Small intestine (tissue), 7 donors: ENCODE data around the gene PDZD8. TPM values are rescaled to one million over a fixed set of nuclear protein-coding genes. Genes with fewer than 3 reads are reported as not detected.
A peak's percentile ranks its signal among the peaks of the same experiment; 100 is the strongest.

Source experiments
- DNase-seq, 2 donors: peaks; one replicate each; pipeline versions ENCODE4 v3.0.0 to v3.0.0-alpha.2; 2013
- FAIRE-seq: peaks from 2 replicates; lab custom pipeline; 2012; peaks lifted over from hg19 to GRCh38; lab: Jason Lieb, UNC
- H3K27ac ChIP-seq, 3 donors: one replicate each; pipeline ENCODE4 v1.5.1; 2013; ENCODE audit warnings: low read length in 2 of 3, mild to moderate bottlenecking in 2 of 3, control low read depth in 1 of 3, inconsistent platforms in 1 of 3, low read depth in 1 of 3, moderate library complexity in 1 of 3
- H3K27me3 ChIP-seq, 3 donors: one replicate each; pipeline ENCODE4 v1.6.1; 2013; ENCODE audit warnings: low read length in 3 of 3, inconsistent platforms in 1 of 3; ENCODE audit not compliant: control insufficient read depth in 3 of 3, insufficient read depth in 3 of 3
- H3K36me3 ChIP-seq, 3 donors: one replicate each; pipeline ENCODE4 v1.6.1; 2013; ENCODE audit warnings: low read length in 3 of 3, inconsistent platforms in 1 of 3, low read depth in 1 of 3, mild to moderate bottlenecking in 1 of 3, moderate library complexity in 1 of 3; ENCODE audit not compliant: control insufficient read depth in 3 of 3, insufficient read depth in 2 of 3
- H3K4me1 ChIP-seq, 3 donors: one replicate each; pipeline ENCODE4 v1.6.1; 2013; ENCODE audit warnings: low read length in 2 of 3, inconsistent platforms in 1 of 3, low read depth in 1 of 3, mild to moderate bottlenecking in 1 of 3, moderate library complexity in 1 of 3; ENCODE audit not compliant: control insufficient read depth in 3 of 3, insufficient read depth in 2 of 3
- H3K4me3 ChIP-seq, 3 donors: one replicate each; pipeline ENCODE4 v1.5.1; 2013; ENCODE audit warnings: low read length in 3 of 3, control low read depth in 1 of 3, inconsistent platforms in 1 of 3, low read depth in 1 of 3, mild to moderate bottlenecking in 1 of 3, moderate library complexity in 1 of 3
- H3K9me3 ChIP-seq, 2 donors: one replicate each; pipeline ENCODE4 v1.6.1; 2013; ENCODE audit warnings: low read depth in 1 of 2, low read length in 1 of 2; ENCODE audit not compliant: control insufficient read depth in 2 of 2, insufficient read depth in 1 of 2
- WGBS, 3 donors: extraction: QIAGEN DNeasy Blood & Tissue Kit; methylation state at CpG; one replicate each; pipeline ENCODE4 v1.1.7; 2013; 5-methylcytosine and 5-hydroxymethylcytosine counted together
- polyA plus RNA-seq, 4 donors: library from polyadenylated mRNA; stranded (reverse) in 3 of 4; unstranded in 1 of 4; fragments of 200-250 nt in 3 of 4; fragments of 120-200 nt in 1 of 4; gene quantifications; one replicate each; pipeline versions ENCODE4 v1.2.1 to v1.2.3, GENCODE V29; 2013
- donor health status: healthy with polysubstance abuse.
- donor health status: control.
- donor health status: control.
- donor health status: Bipolar disorder and iron deficiency.
- donor health status: healthy.

PDZD8 gene
- polyA plus RNA-seq, 4 donors = 5.8 to 37.8 (median 12.9) TPM

DNA sequence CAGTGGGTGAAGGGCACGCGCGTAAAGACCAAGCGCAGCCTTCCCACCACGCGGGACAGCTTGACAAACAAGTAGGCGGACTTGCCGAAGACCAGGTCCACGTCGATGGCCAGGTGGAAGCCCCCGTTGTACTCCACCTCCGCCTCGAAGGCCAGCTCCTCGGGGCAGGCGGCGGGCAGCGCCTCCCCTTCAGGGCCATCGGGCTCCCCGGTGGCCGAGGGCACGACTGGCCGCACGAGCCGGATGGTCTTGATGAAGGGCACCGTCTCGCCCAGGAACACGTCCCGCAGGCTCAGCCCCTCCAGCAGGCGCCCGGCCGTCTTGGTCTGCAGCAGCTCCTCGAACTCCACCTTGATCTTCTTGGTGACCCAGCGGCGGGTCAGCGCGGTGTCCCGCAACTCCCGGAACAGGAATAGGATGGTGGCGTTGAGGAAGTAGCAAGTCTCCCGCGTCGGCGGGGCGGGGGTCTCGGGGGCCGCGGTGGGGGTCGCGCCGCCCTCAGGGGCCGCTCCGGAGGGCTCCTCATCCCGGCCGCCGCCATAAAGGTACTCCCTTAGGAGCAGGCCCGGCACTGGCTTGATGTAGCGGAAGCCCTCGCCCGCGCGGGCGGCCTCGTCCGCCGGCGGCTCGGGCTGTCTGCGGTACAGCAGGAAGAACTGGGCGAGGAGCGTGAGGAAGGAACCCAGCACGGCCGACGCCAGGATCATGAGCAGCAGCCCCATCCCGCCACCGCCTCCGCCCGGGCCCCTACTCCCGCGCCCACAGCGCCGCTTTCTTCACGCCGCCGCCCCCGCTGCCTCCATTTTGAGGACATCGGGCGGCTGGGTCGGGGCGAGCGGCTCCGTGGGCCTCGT lies 507 bp downstream of the PDZD8 start:
- FAIRE-seq (no peak), DNase-seq (peak in 1 of 2 donors; percentile 67)
- peak overlapping the region; percentile 93 to 98 (median 96) for H3K27ac ChIP-seq
- peak overlapping the region; percentile 88 to 95 (median 90) for H3K4me3 ChIP-seq
- 0 to 1% (median 1%) methylated on average over 51 to 92 of the region's 92 CpGs for WGBS, 3 donors
- H3K36me3 ChIP-seq = peaks cover 0 to 9% (median 0%) of the 10 kb centered on the region in 3 donors
- H3K27me3 ChIP-seq = peaks cover 0 to 6% (median 4%) of the 10 kb centered on the region in 3 donors
- peaks cover 1 to 10% (median 6%) of the 10 kb centered on the region in 3 donors for H3K4me1 ChIP-seq
- H3K9me3 ChIP-seq = no peaks in the 10 kb centered on the region

DNA sequence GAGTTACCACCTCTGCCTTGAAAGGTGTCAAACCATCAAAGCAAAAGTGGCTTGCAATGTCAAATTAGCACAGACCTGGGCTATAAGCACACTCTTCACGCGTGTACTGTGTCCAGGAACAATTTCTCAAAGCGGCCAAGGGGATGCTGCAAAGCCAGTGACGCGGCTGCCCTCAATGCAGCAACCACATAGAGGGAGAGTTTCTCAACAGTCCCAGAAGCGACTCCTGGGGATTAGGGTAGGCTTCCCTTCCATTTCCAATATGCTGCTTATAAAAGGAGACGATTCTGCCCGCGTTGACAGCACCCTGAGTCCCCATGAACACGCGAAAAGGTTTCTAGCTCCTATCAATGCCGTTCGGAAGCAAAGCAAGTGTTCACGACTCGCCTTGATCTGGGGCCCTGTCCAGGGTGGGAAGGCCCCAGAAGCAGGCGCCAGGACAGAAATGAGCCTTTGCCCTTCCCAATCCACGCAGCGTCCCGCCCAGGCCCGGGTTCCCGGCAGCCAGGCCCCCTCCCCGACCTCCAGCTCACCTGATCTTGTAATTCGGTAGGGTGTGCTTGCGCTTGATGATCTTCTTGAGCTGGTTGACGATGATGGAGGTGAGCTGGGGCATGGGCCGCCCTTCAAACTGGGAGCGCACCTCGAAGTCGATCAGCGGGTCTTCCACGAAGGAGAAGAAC lies 1.3 kb downstream of the PDZD8 start:
- Histone ChIP-seq H3K4me3 (peak overlapping the region; percentile 88 to 95 (median 90)), H3K36me3 (peaks cover 0 to 9% (median 0%) of the 10 kb centered on the region in 3 donors), H3K9me3 (no peaks in the 10 kb centered on the region), H3K27ac (peak overlapping the region; percentile 93 to 98 (median 96)), H3K27me3 (no peaks in the 10 kb centered on the region), H3K4me1 (peaks cover 1 to 12% (median 10%) of the 10 kb centered on the region in 3 donors)
- no peak for FAIRE-seq
- 0 to 1% (median 0%) methylated on average over 31 of the region's 31 CpGs for WGBS, 3 donors
- peak; percentile 57 to 77 for DNase-seq

DNA sequence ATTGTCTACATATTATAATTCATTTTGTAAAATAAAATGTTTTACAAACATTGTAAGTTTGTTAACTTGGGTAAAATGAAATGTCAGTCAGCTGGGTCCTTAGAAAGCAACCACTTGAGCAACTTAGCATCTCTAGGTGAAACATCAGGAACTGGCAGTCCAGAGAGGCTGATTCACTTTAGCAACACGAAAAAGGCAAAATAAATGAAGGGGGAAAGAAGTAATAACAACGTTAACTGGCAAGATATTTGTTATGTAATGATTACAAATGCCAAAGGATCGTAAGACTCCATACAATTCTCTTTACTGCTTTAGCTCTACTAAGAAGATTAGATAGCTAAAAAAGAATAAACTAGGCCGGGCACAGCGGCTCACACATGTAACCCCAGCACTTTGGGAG lies 5.0 kb downstream of the PDZD8 start:
- no peak for DNase-seq
- H3K4me1 ChIP-seq = peaks cover 0 to 25% (median 12%) of the 10 kb centered on the region in 3 donors
- peak overlapping the region in 1 of 3 donors; percentile 32 for H3K4me3 ChIP-seq
- H3K9me3 ChIP-seq = no peaks in the 10 kb centered on the region
- H3K36me3 ChIP-seq = peaks cover 0 to 12% (median 0%) of the 10 kb centered on the region in 3 donors
- FAIRE-seq = no peak
- no peaks in the 10 kb centered on the region for H3K27me3 ChIP-seq
- peak overlapping the region in 1 of 3 donors; percentile 8 for H3K27ac ChIP-seq
- 12 to 49% (median 22%) methylated on average over 5 of the region's 5 CpGs for WGBS, 3 donors

DNA sequence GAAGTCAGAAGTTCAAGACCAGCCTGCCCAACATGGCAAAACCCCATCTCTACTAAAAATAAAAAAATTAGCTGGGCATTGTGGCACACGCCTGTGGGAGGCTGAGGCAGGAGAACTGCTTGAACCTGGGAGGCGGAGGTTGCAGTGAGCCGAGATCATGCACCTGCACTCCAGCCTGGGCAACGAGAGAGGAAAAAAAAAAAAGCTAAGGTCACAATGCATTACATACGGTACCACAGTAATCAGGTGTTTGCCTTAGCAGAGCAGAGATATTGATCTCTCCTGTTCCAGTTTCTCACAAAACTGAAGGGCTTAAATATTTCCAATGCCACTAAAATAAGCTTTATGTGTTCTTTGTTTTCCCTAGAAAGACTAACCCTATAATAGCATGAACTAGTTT lies 7.5 kb downstream of the PDZD8 start:
- peaks cover 2 to 45% (median 18%) of the 10 kb centered on the region in 3 donors for H3K4me1 ChIP-seq
- FAIRE-seq (no peak), DNase-seq (no peak)

DNA sequence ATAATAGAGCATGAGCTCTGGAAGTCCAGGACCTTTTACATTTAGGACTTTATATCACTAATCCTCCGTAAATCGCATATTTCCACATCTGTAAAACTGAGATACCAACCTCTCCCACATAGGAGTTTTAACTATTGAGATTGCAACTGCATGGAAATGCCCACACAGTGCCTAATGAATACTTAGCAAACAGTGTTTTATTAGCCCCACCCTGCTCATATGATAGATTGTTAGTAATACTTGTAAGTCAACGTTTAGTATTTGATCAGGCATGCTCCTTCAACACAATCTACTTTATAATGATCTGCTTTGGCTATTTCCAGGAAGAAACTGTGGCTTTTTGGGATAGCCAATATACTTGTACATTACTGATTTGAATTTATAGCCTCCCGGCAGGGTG lies 8.5 kb downstream of the PDZD8 start:
- H3K27me3 ChIP-seq = no peaks in the 10 kb centered on the region
- peak; percentile 50 to 79 for DNase-seq
- no peak for FAIRE-seq
- no peaks in the 10 kb centered on the region for H3K9me3 ChIP-seq
- peaks cover 0 to 12% (median 0%) of the 10 kb centered on the region in 3 donors for H3K36me3 ChIP-seq
- 14 to 60% (median 29%) methylated on average over 4 of the region's 4 CpGs for WGBS, 3 donors
- peaks cover 2 to 45% (median 12%) of the 10 kb centered on the region in 3 donors for H3K4me1 ChIP-seq
- H3K4me3 ChIP-seq = no peak overlapping the region
- H3K27ac ChIP-seq = peak overlapping the region; percentile 79 to 90 (median 80)

More for the DNA sequence above, 7.5 kb downstream of the PDZD8 start:
- no peaks in the 10 kb centered on the region for H3K9me3 ChIP-seq
- 28 to 68% (median 34%) methylated on average over 5 of the region's 5 CpGs for WGBS, 3 donors
- H3K4me3 ChIP-seq = no peak overlapping the region
- H3K27me3 ChIP-seq = no peaks in the 10 kb centered on the region
- peaks cover 0 to 12% (median 0%) of the 10 kb centered on the region in 3 donors for H3K36me3 ChIP-seq
- H3K27ac ChIP-seq = peak overlapping the region in 2 of 3 donors; percentile 43 to 79

DNA sequence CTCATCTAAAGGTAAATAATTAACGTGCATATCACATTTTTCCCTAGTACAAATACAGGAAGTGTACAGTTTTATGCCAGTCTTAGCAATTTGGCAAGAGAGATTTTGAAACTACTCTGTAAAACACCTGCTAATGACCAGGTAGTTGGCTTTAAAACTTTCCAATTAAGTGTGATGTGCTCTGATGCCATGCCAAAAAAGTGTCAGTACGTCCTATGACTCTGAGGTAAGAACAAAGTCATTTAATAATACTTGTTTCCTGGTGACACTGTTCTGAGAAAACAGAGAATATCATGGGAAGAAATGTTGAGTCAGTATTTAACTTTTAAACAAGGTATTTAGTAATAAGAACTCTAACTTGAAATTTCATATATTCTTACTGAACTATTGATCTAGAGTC lies 9.6 kb downstream of the PDZD8 start:
- Histone ChIP-seq H3K27ac (peak overlapping the region in 1 of 3 donors; percentile 79), H3K9me3 (no peaks in the 10 kb centered on the region), H3K27me3 (no peaks in the 10 kb centered on the region), H3K4me1 (peaks cover 2 to 51% (median 9%) of the 10 kb centered on the region in 3 donors), H3K4me3 (no peak overlapping the region), H3K36me3 (peaks cover 0 to 5% (median 0%) of the 10 kb centered on the region in 3 donors)
- FAIRE-seq = peak; percentile 88
- peak; percentile 87 to 92 for DNase-seq
- 6 to 27% (median 12%) methylated on average over 2 of the region's 2 CpGs for WGBS, 3 donors

DNA sequence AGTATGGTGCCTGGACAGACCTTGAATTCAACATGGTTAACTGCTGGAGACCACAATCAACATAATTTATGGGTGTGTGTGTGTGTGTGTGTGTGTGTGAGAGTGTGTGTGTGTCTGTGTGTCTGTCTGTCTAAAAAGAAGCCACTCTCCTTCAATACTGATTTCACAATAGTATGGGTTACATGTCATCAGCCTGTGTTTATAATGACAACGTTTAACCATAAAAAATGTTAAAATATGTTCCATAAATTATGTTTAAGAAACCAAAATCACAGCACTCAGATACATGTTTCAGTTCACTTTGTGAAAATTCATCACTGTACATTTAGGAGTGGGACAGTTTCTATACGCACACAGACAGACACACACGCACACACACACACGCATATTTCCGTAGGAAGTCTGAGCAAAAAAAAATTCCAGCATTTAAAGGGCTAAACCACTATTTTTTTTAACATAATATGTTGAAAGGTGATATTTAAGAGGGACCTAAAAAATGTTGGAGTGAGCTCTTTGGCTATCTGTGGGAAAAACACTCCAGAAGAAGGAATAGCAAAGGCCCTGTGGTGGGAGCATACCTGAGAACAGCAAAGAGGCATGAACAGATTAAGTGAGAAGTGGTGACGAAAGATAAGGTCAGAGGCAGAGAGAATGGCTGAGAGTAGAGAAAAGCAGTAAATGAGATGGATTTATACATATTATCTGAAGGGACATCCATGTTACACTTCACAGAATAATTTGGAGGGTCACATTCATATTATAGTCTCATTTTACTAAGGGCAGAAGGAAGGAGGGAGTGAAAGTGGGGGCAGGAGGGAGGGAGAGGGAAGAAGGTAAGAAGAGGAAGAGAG lies 10.9 kb downstream of the PDZD8 start:
- Histone ChIP-seq H3K4me1 (peaks cover 7 to 56% (median 7%) of the 10 kb centered on the region in 3 donors), H3K36me3 (peaks cover 0 to 3% (median 0%) of the 10 kb centered on the region in 3 donors), H3K27ac (peak overlapping the region; percentile 11 to 79 (median 54)), H3K27me3 (no peaks in the 10 kb centered on the region), H3K4me3 (peak overlapping the region in 1 of 3 donors; percentile 4), H3K9me3 (no peaks in the 10 kb centered on the region)
- DNase-seq (peak in 1 of 2 donors; percentile 58), FAIRE-seq (no peak)
- 21 to 53% (median 40%) methylated on average over 6 of the region's 6 CpGs for WGBS, 3 donors
